ENCODE data around the gene TOE1. TPM values are rescaled to one million over a fixed set of nuclear protein-coding genes. Genes with fewer than 3 reads are reported as not detected.

The TOE1 gene
- total and polyA plus RNA-seq, 9 donors: 6.7 to 16.3 (median 10.7) TPM

- DNase-seq: no peak
- Histone ChIP-seq H3K27ac (peak overlapping the region; percentile 28 to 61), H3K27me3 (no peaks in the 10 kb centered on the region), H3K36me3 (no peaks in the 10 kb centered on the region), H3K9me3 (no peaks in the 10 kb centered on the region), H3K4me1 (ENCODE audit: insufficient read depth) (peaks cover 13% of the 10 kb centered on the region), H3K4me3 (no peak overlapping the region)
- 75 to 85% (median 81%) methylated on average over 2 of the region's 2 CpGs for WGBS, 3 donors
- intact Hi-C loops (cut with DNase I): loop anchor here in 1 of 4 donors (10.0 kb wide), 1 partner anchor 237 kb away; the partner anchor contains the start of gene NASP
- TF ChIP-seq CTCF (IDR thresholded peaks at IDR 0.05) (no peak), EP300 (IDR thresholded peaks at IDR 0.05) (no peak), POLR2A (IDR thresholded peaks at IDR 0.05) (no peak)
These were observed 8.1 kb downstream of the TOE1 start for GRCh38 chr1:45348020-45348419.

GRCh38 chr1:45348609-45348965 is 8.6 kb downstream of the TOE1 start:
- Histone ChIP-seq H3K36me3 (no peaks in the 10 kb centered on the region), H3K4me3 (no peak overlapping the region), H3K9me3 (no peaks in the 10 kb centered on the region), H3K27me3 (no peaks in the 10 kb centered on the region), H3K4me1 (ENCODE audit: insufficient read depth) (peaks cover 13% of the 10 kb centered on the region), H3K27ac (peak overlapping the region; percentile 28 to 61)
- TF ChIP-seq POLR2A (IDR thresholded peaks at IDR 0.05) (no peak), EP300 (IDR thresholded peaks at IDR 0.05) (no peak), CTCF (IDR thresholded peaks at IDR 0.05) (no peak)
- no peak for DNase-seq
- intact Hi-C loops (cut with DNase I): loop anchor here in 1 of 4 donors (10.0 kb wide), 1 partner anchor 236 kb away; the partner anchor contains the start of gene NASP
- WGBS, 3 donors: 14 to 19% (median 15%) methylated on average over 1 of the region's 1 CpG

- Histone ChIP-seq H3K27ac (peak overlapping the region; percentile 28 to 61), H3K27me3 (no peaks in the 10 kb centered on the region), H3K4me1 (ENCODE audit: insufficient read depth) (peaks cover 13% of the 10 kb centered on the region), H3K36me3 (no peaks in the 10 kb centered on the region), H3K4me3 (no peak overlapping the region), H3K9me3 (no peaks in the 10 kb centered on the region)
- intact Hi-C loops (cut with DNase I): loop anchor here in 1 of 4 donors (10.0 kb wide), 1 partner anchor 236 kb away; the partner anchor contains the start of gene NASP
- TF ChIP-seq POLR2A (IDR thresholded peaks at IDR 0.05): no peak
- no peak for TF ChIP-seq EP300 (IDR thresholded peaks at IDR 0.05)
- TF ChIP-seq CTCF (IDR thresholded peaks at IDR 0.05): no peak
- WGBS, 3 donors: 42% methylated on average over 3 of the region's 3 CpGs
- DNase-seq: peak in 3 of 5 donors; percentile 42 to 54 (median 49)
These were observed 9.2 kb downstream of the TOE1 start for GRCh38 chr1:45348966-45349677.

DNA sequence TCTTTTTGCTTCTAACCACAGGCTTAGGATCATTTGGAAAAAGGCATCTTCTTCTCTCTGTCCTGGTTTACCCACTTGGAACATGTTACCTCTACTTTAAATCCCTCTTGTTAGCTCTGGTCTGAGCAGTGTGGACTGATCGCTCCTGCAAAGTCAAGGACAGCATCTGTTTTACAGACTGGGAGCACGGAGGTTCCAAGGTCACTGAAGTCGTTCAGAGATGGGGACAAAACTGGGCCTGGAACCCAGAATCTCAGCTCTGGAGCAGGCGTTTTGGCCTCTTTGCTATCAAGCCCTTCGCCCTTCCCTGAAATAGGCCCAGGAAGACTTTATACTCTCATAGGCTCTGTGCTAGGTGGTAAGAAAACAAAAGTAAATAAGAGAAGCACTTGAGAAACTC is 11.5 kb downstream of the TOE1 start:
- no peak for TF ChIP-seq EP300 (IDR thresholded peaks at IDR 0.05)
- TF ChIP-seq CTCF (IDR thresholded peaks at IDR 0.05): no peak
- no peak for TF ChIP-seq POLR2A (IDR thresholded peaks at IDR 0.05)
- Histone ChIP-seq H3K27me3 (no peaks in the 10 kb centered on the region), H3K4me1 (ENCODE audit: insufficient read depth) (peaks cover 13% of the 10 kb centered on the region), H3K27ac (peak overlapping the region in 1 of 2 donors; percentile 41), H3K9me3 (no peaks in the 10 kb centered on the region), H3K4me3 (no peak overlapping the region), H3K36me3 (no peaks in the 10 kb centered on the region)
- no peak for DNase-seq
- intact Hi-C loops (cut with DNase I): loop anchor here in 1 of 4 donors (10.0 kb wide), 1 partner anchor 213 kb away; no protein-coding TSS in a partner anchor
- WGBS, 3 donors: 26 to 45% (median 31%) methylated on average over 5 of the region's 5 CpGs
